ENCODE data around the gene LRTM1.

The LRTM1 gene

GRCh38 chr3:54889731-54890130 is 38.1 kb downstream of the LRTM1 start:
- no peak for DNase-seq

DNA sequence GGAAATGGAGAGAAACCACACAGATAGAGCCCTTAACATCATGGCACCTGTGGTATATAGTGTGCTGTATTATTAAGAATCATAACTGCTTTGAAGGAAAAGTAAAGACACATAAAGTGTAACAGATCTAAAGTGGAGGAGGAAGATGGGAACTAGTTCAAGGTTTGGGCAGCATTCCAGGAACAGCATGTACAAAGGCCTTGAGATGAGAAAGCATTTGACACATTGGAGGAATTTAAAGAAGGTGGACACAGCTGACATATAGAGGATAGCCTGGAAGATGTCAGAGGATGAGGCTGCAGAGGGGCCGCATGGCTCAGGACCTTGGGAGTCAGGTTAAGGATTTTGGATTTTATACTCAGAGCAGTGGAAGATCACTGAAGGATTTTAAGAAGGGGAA is 39.0 kb downstream of the LRTM1 start:
- DNase-seq = no peak

GRCh38 chr3:54888162-54888561 is 39.7 kb downstream of the LRTM1 start:
- no peak for DNase-seq

DNA sequence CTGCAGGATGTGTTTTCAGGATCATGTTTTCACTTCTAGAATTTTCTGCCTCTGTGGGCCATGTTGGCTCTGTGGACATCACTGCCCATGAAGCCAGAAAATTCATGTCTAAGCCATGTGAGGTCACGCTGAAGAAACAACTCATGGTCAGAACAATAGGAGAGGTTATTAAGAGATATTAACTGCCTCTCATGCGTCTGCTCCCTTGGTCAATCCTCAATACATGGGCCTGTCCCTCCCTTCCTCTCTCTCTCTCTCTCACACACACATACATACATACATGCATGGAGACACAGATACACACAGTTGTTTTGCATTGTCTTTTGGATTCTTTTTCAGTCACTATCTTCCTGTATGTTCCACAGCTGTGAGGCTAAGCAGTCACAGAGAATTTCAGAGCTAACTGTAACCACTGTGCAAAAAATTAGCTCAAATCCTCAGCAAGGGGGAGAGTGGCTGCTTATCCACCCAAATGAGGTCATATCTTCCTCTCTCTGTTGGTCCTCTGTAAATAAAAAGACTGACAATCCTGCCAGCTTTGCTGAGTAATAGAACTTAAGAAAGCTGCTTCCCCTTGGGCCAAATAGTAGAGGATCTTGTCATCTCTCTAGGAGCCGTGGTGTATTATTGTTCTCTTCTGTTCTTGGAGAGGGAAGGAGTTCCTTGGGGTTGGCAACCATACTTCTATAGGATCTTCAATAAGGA is 45.6 kb downstream of the LRTM1 start:
- DNase-seq = no peak

- no peak for DNase-seq
Measured at GRCh38 chr3:54878145-54878544, 49.7 kb downstream of the LRTM1 start.

- DNase-seq = no peak
Measured at GRCh38 chr3:54877730-54878129, 50.1 kb downstream of the LRTM1 start.

- no peak for DNase-seq
Measured at GRCh38 chr3:54876694-54877093, 51.2 kb downstream of the LRTM1 start.

DNA sequence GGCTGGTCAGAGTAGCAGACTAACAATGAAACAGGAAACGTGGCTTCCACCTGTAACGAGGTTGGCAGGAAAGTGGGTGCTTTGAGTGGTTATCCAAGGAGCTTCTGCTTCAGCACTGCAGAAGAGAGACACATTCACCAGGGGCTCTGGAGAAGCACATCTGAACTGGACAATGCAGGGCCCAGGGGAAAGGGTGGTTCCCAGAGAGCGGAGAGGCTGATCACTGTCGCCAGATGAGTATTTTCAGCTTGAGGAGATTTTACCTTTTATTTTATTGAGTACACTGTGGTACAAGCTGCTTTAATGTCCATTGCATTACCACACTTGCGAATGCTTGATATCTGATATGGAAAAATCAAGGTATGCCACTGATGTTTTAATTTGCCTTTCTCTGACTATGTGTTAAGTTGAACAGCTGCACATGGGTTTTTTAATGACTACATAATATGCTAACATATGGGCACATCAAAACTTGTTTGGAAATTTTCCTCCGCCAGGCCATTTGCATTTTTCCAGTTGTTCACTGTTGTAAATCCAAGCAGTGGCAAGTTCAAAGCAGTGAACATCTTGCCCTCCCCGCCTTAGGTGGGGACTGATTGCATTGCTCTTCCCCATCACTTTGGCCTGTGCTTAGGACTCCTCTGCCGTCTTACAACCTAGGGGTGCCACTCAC is 52.1 kb downstream of the LRTM1 start:
- DNase-seq = no peak

GRCh38 chr3:54874816-54875556 is 52.9 kb downstream of the LRTM1 start:
- no peak for DNase-seq

DNA sequence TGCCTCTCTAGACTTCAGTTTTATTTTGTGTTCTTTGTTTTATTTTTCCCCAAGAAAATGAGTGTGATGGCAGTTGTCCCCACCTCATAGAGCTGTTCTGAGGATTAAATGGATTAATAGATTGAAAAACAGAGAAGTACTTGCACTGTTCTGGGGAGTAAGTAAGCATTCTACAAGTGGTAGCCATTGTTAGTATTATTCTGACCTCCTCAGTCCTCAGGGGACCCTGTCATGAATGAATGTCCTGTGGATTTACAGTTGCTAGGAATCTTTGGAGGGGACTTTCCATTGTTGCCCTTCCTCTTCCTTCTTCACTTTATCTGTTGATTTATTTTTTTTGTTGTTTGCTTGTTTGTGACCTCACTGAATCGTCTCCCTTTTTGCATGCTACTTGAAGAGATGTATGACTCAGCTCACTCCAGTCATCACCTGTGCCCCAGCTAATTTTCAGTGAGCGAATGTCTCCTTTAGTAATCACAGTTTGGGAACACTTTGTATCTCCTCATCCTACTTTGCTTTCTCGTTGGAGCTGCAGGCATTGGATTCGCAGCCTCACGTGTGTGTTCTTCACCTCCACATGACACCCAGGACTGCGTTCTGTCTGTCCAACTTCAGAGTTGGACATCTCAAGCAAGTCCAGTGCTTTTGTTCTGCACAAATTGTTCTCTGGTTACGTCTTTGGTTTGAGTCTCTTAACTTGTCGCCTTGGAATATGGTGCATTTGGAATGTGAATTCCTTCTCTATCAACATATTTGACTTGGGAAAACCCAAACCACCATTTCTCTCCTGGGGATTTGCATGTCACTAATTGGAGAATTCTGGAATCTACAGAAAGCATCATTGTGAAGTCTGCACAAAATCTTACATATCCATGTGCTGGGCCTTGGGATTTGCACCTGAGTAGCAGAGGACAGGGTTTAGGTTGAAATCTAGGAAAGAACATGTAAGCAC is 54.5 kb downstream of the LRTM1 start:
- no peak for DNase-seq

GRCh38 chr3:54871867-54872266 is 56.0 kb downstream of the LRTM1 start:
- DNase-seq = no peak

DNA sequence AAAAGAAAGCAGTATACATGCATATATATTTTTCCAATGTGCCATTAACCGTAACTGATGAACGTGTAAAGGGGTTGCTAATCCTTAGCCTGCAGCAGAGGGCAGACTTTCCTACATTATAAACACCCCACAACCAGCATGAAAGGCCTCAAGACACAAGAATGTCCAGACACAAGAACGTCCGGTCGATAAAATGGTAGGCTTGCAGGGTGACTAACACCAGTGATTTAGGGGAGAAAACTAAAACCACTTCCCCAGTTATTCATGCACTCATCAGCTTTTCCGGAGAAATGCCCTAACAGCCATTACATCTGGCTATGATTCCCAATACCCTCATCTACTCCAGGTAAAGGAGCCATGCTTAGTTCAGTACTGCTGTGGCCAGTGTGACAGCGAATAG is 57.4 kb downstream of the LRTM1 start:
- DNase-seq = no peak

All from activated T-cell treated with anti-CD3 and anti-CD28 coated beads, Interleukin-2, amount 50 U/mL, for 1 hour (primary cell).